ENCODE results near the gene RHBDD2. TPM values are rescaled to one million over a fixed set of nuclear protein-coding genes. Genes with fewer than 3 reads are reported as not detected.

The RHBDD2 gene
- total RNA-seq, 1 experiment from 2014 or later = 79.3 TPM

GRCh38 chr7:75925717-75926435 lies 47.0 kb downstream of the RHBDD2 start:
- Histone ChIP-seq H3K27me3 (ENCODE audit: control insufficient read depth, insufficient read depth, low read length) (no peaks in the 10 kb centered on the region), H3K27ac (ENCODE audit: low read length) (no peak overlapping the region), H3K4me1 (ENCODE audit: control insufficient read depth, insufficient read depth, low read length) (no peaks in the 10 kb centered on the region), H3K4me3 (ENCODE audit: low read depth in 2 of 2, low read length in 2 of 2) (no peak overlapping the region), H3K9me3 (ENCODE audit: control insufficient read depth, insufficient read depth, low read depth, low read length) (no peaks in the 10 kb centered on the region), H3K36me3 (ENCODE audit: control insufficient read depth, insufficient read depth, low read length) (no peaks in the 10 kb centered on the region)
- no peak for TF ChIP-seq REST (IDR thresholded peaks at IDR 0.05; ENCODE audit: insufficient read depth in 1 of 2, low read depth in 2 of 2, low read length in 1 of 2)
- intact Hi-C loops (cut with micrococcal nuclease; ENCODE audit: unreplicated experiment) = no loop called here
- ATAC-seq (no peak), DNase-seq (ENCODE audit: low read depth, low spot score) (no peak)
- in situ Hi-C loops (cut with HindIII; ENCODE audit: low pct_unique_long_range_greater_than_20kb, low sequenced_read_pairs) = no loop called here
- ChIA-PET POLR2A (interaction anchor here (0.6 kb wide), 1 partner anchor 1528 kb away, joined by 3 read pairs; no protein-coding TSS in a partner anchor), CTCF (no interaction called here)
- no TSS peak for BruUV-seq (replicated peaks)

GRCh38 chr7:75928568-75928914 lies 49.7 kb downstream of the RHBDD2 start:
- in situ Hi-C loops (cut with HindIII; ENCODE audit: low pct_unique_long_range_greater_than_20kb, low sequenced_read_pairs) = no loop called here
- Histone ChIP-seq H3K4me3 (ENCODE audit: low read depth in 2 of 2, low read length in 2 of 2) (no peak overlapping the region), H3K9me3 (ENCODE audit: control insufficient read depth, insufficient read depth, low read depth, low read length) (no peaks in the 10 kb centered on the region), H3K4me1 (ENCODE audit: control insufficient read depth, insufficient read depth, low read length) (peaks cover under 1% of the 10 kb centered on the region), H3K27me3 (ENCODE audit: control insufficient read depth, insufficient read depth, low read length) (no peaks in the 10 kb centered on the region), H3K36me3 (ENCODE audit: control insufficient read depth, insufficient read depth, low read length) (no peaks in the 10 kb centered on the region), H3K27ac (ENCODE audit: low read length) (no peak overlapping the region)
- TF ChIP-seq TCF7L2 (IDR thresholded peaks at IDR 0.05; ENCODE audit: low read depth, low read length) (no peak), REST (IDR thresholded peaks at IDR 0.05; ENCODE audit: insufficient read depth in 1 of 2, low read depth in 2 of 2, low read length in 1 of 2) (no peak), POLR2AphosphoS5 (IDR thresholded peaks at IDR 0.05; ENCODE audit: low read depth, low read length) (no peak), SIN3A (IDR thresholded peaks at IDR 0.05; ENCODE audit: borderline replicate concordance, insufficient read depth, low read depth, low read length) (no peak), CTCF (IDR thresholded peaks at IDR 0.05) (no peak)
- ChIA-PET CTCF (no interaction called here), POLR2A (no interaction called here)
- intact Hi-C loops (cut with micrococcal nuclease; ENCODE audit: unreplicated experiment) = no loop called here
- BruUV-seq (replicated peaks) = no TSS peak
- DNase-seq (ENCODE audit: low read depth, low spot score) (no peak), ATAC-seq (peak; percentile 19; the same call in 1 of the 2 replicates)
